Measurements from ENCODE around the gene GNPTG. TPM values are rescaled to one million over a fixed set of nuclear protein-coding genes. Genes with fewer than 3 reads are reported as not detected.
A peak's percentile ranks its signal among the peaks of the same experiment; 100 is the strongest.

The GNPTG gene
- total RNA-seq, 2 experiments from 2014 or later = 27.6 to 32.0 TPM

GRCh38 chr16:1351215-1351581, 533 bp upstream of the GNPTG start:
- Mint-ChIP-seq H3K4me3 (peak overlapping the region; percentile 76), H3K27ac (peak overlapping the region; percentile 80), H3K9me3 (no peaks in the 10 kb centered on the region), H3K4me1 (ENCODE audit: low read depth) (peaks cover 16% of the 10 kb centered on the region), H3K27me3 (no peaks in the 10 kb centered on the region), H3K36me3 (ENCODE audit: low read depth) (peaks cover 25% of the 10 kb centered on the region)
- Histone ChIP-seq H3K36me3 (ENCODE audit: insufficient read depth, low read length) (peaks cover 28% of the 10 kb centered on the region), H3K4me1 (ENCODE audit: insufficient read depth, low read length) (peaks cover 54% of the 10 kb centered on the region), H3K27ac (ENCODE audit: low read depth in 1 of 2, low read length in 2 of 2) (peak overlapping the region in 1 of 2 donors; percentile 46), H3K9me3 (ENCODE audit: control insufficient read depth in 1 of 2, insufficient read depth in 1 of 2, low read length in 2 of 2) (no peaks in the 10 kb centered on the region), H3K4me3 (ENCODE audit: low read length) (peak overlapping the region; percentile 56), H3K27me3 (ENCODE audit: control insufficient read depth in 1 of 2, insufficient read depth in 2 of 2, low read length in 2 of 2) (no peaks in the 10 kb centered on the region)
- ATAC-seq (ENCODE audit: poor library complexity) (peak; percentile 21), DNase-seq (no peak)
- intact Hi-C loops (cut with DNase I, micrococcal nuclease) = loop anchor here in 1 of 2 experiments (2.0 to 5.0 kb wide), 3 partner anchors 42 to 421 kb away; partner anchors contain the start of genes EME2, MRPS34, NME3 and UBE2I
- CTCF ChIA-PET = no interaction called here
- TF ChIP-seq CTCF (IDR thresholded peaks at IDR 0.05) = no peak
- POLR2A ChIA-PET = interaction anchor here (1.5 kb wide), 2 partner anchors 9 to 42 kb away, joined by 5 to 9 read pairs; partner anchors contain the start of gene UBE2I

DNA sequence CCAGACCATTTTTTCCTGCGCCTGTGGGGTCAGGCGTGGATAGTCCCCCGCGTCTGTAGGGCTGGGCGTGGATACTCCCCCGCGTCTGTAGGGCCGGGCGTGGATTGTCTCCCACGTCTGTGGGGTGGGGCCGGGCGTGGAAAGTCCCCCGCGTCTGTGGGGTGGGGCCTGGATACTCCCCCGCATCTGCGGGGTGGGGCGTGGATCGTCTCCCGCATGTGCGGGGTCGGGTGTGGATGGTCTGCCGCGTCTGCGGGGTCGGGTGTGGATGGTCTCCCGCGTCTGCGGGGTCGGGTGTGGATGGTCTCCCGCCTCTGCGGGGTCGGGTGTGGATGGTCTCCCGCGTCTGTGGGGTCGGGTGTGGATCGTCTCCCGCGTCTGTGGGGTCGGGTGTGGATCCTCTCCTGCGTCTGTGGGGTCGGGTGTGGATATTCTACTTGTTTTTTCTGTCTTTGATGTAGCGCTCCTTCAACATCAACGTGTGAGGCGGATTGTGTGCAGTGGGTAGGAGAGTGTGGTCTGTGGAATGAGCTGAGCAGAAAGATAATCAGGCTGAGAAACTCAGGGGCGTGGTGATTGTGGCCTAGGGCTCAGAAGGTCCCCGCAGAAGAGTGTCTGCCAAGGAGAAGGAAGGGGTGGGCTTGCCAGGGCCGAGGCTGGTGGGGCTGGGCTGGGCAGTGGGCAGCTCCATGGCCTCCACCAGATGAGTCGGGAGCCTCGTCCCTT, 3.2 kb downstream of the GNPTG start:
- TF ChIP-seq CTCF (IDR thresholded peaks at IDR 0.05) = no peak
- Mint-ChIP-seq H3K27me3 (no peaks in the 10 kb centered on the region), H3K27ac (peak overlapping the region; percentile 58), H3K9me3 (no peaks in the 10 kb centered on the region), H3K4me1 (ENCODE audit: low read depth) (peaks cover 20% of the 10 kb centered on the region), H3K4me3 (peak overlapping the region; percentile 45), H3K36me3 (ENCODE audit: low read depth) (peaks cover 18% of the 10 kb centered on the region)
- Histone ChIP-seq H3K9me3 (ENCODE audit: control insufficient read depth in 1 of 2, insufficient read depth in 1 of 2, low read length in 2 of 2) (no peaks in the 10 kb centered on the region), H3K36me3 (ENCODE audit: insufficient read depth, low read length) (peaks cover 3% of the 10 kb centered on the region), H3K27me3 (ENCODE audit: control insufficient read depth in 1 of 2, insufficient read depth in 2 of 2, low read length in 2 of 2) (no peaks in the 10 kb centered on the region), H3K27ac (ENCODE audit: low read depth in 1 of 2, low read length in 2 of 2) (no peak overlapping the region), H3K4me3 (ENCODE audit: low read length) (no peak overlapping the region), H3K4me1 (ENCODE audit: insufficient read depth, low read length) (peaks cover 48% of the 10 kb centered on the region)
- ChIA-PET CTCF (interaction anchor here (2.4 kb wide), 1 partner anchor 8 kb away, joined by 14 read pairs; no protein-coding TSS in a partner anchor), POLR2A (no interaction called here)
- DNase-seq (no peak), ATAC-seq (ENCODE audit: poor library complexity) (no peak)
- intact Hi-C loops (cut with DNase I, micrococcal nuclease) = loop anchor here in 1 of 2 experiments (5.0 kb wide), 2 partner anchors 62 to 417 kb away; partner anchors contain the start of genes EME2, MRPS34 and NME3

DNA sequence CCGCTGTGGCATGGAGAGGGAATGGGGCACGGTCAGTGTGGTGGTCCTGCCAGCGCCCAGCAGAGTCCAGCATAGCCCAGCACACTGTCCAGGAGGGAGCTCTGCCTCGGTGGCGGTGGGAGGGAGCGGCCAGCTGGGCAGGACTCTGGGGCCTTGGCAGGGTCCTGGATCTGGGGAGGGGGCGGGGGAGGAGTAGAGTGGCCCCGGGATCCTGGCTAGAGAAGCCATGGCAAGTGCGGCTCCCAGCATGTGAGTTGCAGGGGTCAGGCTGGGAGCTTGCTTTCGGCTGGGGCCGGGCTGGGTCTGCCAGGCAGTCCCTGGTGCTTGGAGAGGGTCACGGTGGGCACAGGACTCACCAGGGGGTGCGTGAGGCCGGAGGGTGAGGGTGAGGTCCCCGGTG, 3.9 kb downstream of the GNPTG start:
- H3K27ac ChIP-seq (ENCODE audit: low read depth in 1 of 2, low read length in 2 of 2) = no peak overlapping the region
- intact Hi-C loops (cut with DNase I, micrococcal nuclease) = no loop called here
- TF ChIP-seq CTCF (IDR thresholded peaks at IDR 0.05) = no peak
- no peak for ATAC-seq (ENCODE audit: poor library complexity)
- Mint-ChIP-seq H3K4me1 (ENCODE audit: low read depth) (peaks cover 20% of the 10 kb centered on the region), H3K27ac (no peak overlapping the region), H3K36me3 (ENCODE audit: low read depth) (peaks cover 17% of the 10 kb centered on the region), H3K27me3 (no peaks in the 10 kb centered on the region), H3K4me3 (no peak overlapping the region), H3K9me3 (no peaks in the 10 kb centered on the region)
- no peak for DNase-seq
- CTCF ChIA-PET = no interaction called here
- POLR2A ChIA-PET = no interaction called here
- no peaks in the 10 kb centered on the region for H3K9me3 ChIP-seq (ENCODE audit: control insufficient read depth in 1 of 2, insufficient read depth in 1 of 2, low read length in 2 of 2)
- H3K4me1 ChIP-seq (ENCODE audit: insufficient read depth, low read length) = peaks cover 42% of the 10 kb centered on the region
- H3K36me3 ChIP-seq (ENCODE audit: insufficient read depth, low read length) = peaks cover 2% of the 10 kb centered on the region
- H3K4me3 ChIP-seq (ENCODE audit: low read length) = no peak overlapping the region
- no peaks in the 10 kb centered on the region for H3K27me3 ChIP-seq (ENCODE audit: control insufficient read depth in 1 of 2, insufficient read depth in 2 of 2, low read length in 2 of 2)
